Measurements from ENCODE around the gene CPEB4. TPM values are rescaled to one million over a fixed set of nuclear protein-coding genes. Genes with fewer than 3 reads are reported as not detected.

The CPEB4 gene
- total RNA-seq, 1 experiment from 2014 or later: 11.1 TPM

- RAD21 ChIA-PET (ENCODE audit: low non-redundant PET in 1 of 2, low total read pairs in 2 of 2, uncharacterized antibody in 2 of 2, unreplicated experiment in 2 of 2): interaction anchor here in 1 of 2 experiments (0.9 kb wide), 1 partner anchor 42 kb away, joined by 4 read pairs; the partner anchor contains the start of gene NSG2
- H3K9ac ChIP-seq (ENCODE audit: low read length): no peak overlapping the region
- no peak for TF ChIP-seq CBX3 (IDR thresholded peaks at IDR 0.05; ENCODE audit: low read depth)
- no peak for TF ChIP-seq EZH2 (IDR thresholded peaks at IDR 0.05)
- no peak for TF ChIP-seq POLR2A (IDR thresholded peaks at IDR 0.05; ENCODE audit: borderline replicate concordance, extremely low read depth, insufficient read depth, insufficient read length)
- TF ChIP-seq ZBTB33 (IDR thresholded peaks at IDR 0.05; ENCODE audit: extremely low read depth, insufficient replicate concordance, low read length): no peak
- no peak for TF ChIP-seq SP1 (IDR thresholded peaks at IDR 0.05; ENCODE audit: low read depth)
- TF ChIP-seq, protein P1, sequence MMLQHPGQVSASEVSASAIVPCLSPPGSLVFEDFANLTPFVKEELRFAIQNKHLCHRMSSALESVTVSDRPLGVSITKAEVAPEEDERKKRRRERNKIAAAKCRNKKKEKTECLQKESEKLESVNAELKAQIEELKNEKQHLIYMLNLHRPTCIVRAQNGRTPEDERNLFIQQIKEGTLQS (IDR thresholded peaks at IDR 0.05): no peak
- no peak for TF ChIP-seq ELF1 (IDR thresholded peaks at IDR 0.05; ENCODE audit: borderline replicate concordance, low read depth)
- no peak for TF ChIP-seq CEBPB (IDR thresholded peaks at IDR 0.05; ENCODE audit: low read depth)
- TF ChIP-seq RAD21 (IDR thresholded peaks at IDR 0.05; ENCODE audit: low read depth): no peak
- TF ChIP-seq TCF7L2 (IDR thresholded peaks at IDR 0.05; ENCODE audit: borderline replicate concordance, extremely low read depth, insufficient read depth, insufficient read length): no peak
- TF ChIP-seq POLR2AphosphoS5 (IDR thresholded peaks at IDR 0.05; ENCODE audit: low read depth, low read length): no peak
- no peak for TF ChIP-seq ZFX (IDR thresholded peaks at IDR 0.05)
- no peak for TF ChIP-seq MAX (IDR thresholded peaks at IDR 0.05)
- TF ChIP-seq EGR1 (IDR thresholded peaks at IDR 0.05; ENCODE audit: low read depth): no peak
- no peak for TF ChIP-seq EZH2phosphoT487 (IDR thresholded peaks at IDR 0.05; ENCODE audit: borderline replicate concordance)
- no peak for TF ChIP-seq YY1 (IDR thresholded peaks at IDR 0.05; ENCODE audit: extremely low read depth, insufficient replicate concordance, low read depth, low read length)
- no peak for TF ChIP-seq FOSL1 (IDR thresholded peaks at IDR 0.05; ENCODE audit: low read depth)
- TF ChIP-seq, protein P2, sequence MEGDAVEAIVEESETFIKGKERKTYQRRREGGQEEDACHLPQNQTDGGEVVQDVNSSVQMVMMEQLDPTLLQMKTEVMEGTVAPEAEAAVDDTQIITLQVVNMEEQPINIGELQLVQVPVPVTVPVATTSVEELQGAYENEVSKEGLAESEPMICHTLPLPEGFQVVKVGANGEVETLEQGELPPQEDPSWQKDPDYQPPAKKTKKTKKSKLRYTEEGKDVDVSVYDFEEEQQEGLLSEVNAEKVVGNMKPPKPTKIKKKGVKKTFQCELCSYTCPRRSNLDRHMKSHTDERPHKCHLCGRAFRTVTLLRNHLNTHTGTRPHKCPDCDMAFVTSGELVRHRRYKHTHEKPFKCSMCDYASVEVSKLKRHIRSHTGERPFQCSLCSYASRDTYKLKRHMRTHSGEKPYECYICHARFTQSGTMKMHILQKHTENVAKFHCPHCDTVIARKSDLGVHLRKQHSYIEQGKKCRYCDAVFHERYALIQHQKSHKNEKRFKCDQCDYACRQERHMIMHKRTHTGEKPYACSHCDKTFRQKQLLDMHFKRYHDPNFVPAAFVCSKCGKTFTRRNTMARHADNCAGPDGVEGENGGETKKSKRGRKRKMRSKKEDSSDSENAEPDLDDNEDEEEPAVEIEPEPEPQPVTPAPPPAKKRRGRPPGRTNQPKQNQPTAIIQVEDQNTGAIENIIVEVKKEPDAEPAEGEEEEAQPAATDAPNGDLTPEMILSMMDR (IDR thresholded peaks at IDR 0.05 in 2 of 3, conservative IDR thresholded peaks at IDR 0.05 in 1 of 3; ENCODE audit: borderline replicate concordance in 1 of 3, insufficient read depth in 1 of 3, low read depth in 2 of 3, low read length in 2 of 3): no peak
- DNase-seq (ENCODE audit: low read depth, low spot score): no peak
- no peaks in the 10 kb centered on the region for H3K36me3 ChIP-seq (ENCODE audit: control insufficient read depth in 1 of 2, insufficient read depth in 2 of 2, low read length in 2 of 2)
- POLR2A ChIA-PET: no interaction called here
- no peaks in the 10 kb centered on the region for H3K79me2 ChIP-seq (ENCODE audit: insufficient read depth, low read length)
- H3K27me3 ChIP-seq (ENCODE audit: insufficient read depth, low read length): peaks cover 12% of the 10 kb centered on the region
- H2AFZ ChIP-seq (ENCODE audit: low read depth, low read length, poor library complexity, severe bottlenecking): no peak overlapping the region
- H3K9me3 ChIP-seq (ENCODE audit: control insufficient read depth in 1 of 2, insufficient read depth in 1 of 2, low read depth in 1 of 2, low read length in 2 of 2): no peaks in the 10 kb centered on the region
- intact Hi-C loops (cut with micrococcal nuclease): no loop called here
- ATAC-seq: no peak
- no peak overlapping the region for H3K27ac ChIP-seq (ENCODE audit: low read depth, low read length)
- H4K20me1 ChIP-seq (ENCODE audit: insufficient read depth): no peaks in the 10 kb centered on the region
- H3K9me2 ChIP-seq (ENCODE audit: insufficient read depth): no peaks in the 10 kb centered on the region
- no peaks in the 10 kb centered on the region for H3K4me1 ChIP-seq (ENCODE audit: control insufficient read depth in 1 of 2, insufficient read depth in 2 of 2, low read length in 2 of 2)
- no peak overlapping the region for H3K4me3 ChIP-seq (replicated peaks in 1 of 2; ENCODE audit: low read depth in 1 of 2, low read length in 2 of 2)
- no TSS peak for BruUV-seq (replicated peaks)
- H3K4me2 ChIP-seq (ENCODE audit: low read length): no peak overlapping the region
- CTCF ChIA-PET: no interaction called here
These were observed 115.6 kb downstream of the CPEB4 start for GRCh38 chr5:174003795-174004194.
